K562 (cell line): ENCODE measurements around the gene LY6G6F. TPM values are rescaled to one million over a fixed set of nuclear protein-coding genes. Genes with fewer than 3 reads are reported as not detected.

ENCODE experiments used
- BCOR ChIP-seq: fragments of 450-650 bp; IDR thresholded peaks from 2 replicates; pipeline ENCODE4 v1.6.1; 2016
- CAMTA2 ChIP-seq: fragments of 250-450 bp; sonication (Bioruptor Pico); conservative IDR thresholded peaks from 2 replicates; pipeline ENCODE4 v1.5.1; 2022
- ERF ChIP-seq: fragments of 450-650 bp; formaldehyde crosslinking; IDR thresholded peaks from 2 replicates; pipeline ENCODE4 v1.4.0; 2020; ENCODE audit warnings: mild to moderate bottlenecking, mixed read lengths
- FOXM1 ChIP-seq, 2 experiments: fragments of 450-650 bp in 1 of 2; sonication (generic) in 1 of 2; formaldehyde crosslinking in 1 of 2; IDR thresholded peaks; 2 replicates each; pipeline versions ENCODE4 v1.6.1 to v1.9.0; 2017 to 2022; ENCODE audit warnings: low read depth in 2 of 2, mild to moderate bottlenecking in 2 of 2, missing genetic modification reagents in 1 of 2, moderate library complexity in 1 of 2
- HDGF ChIP-seq: fragments of 450-650 bp; IDR thresholded peaks from 2 replicates; pipeline ENCODE4 v1.6.1; 2016
- MTA1 ChIP-seq: fragments of 450-650 bp; IDR thresholded peaks from 2 replicates; pipeline ENCODE4 v1.6.1; 2017; ENCODE audit warnings: borderline replicate concordance
- SIN3B ChIP-seq: fragments of 450-650 bp; IDR thresholded peaks from 2 replicates; pipeline ENCODE4 v1.6.1; 2017; ENCODE audit warnings: low read depth, mild to moderate bottlenecking, moderate library complexity
- SNAPC5 ChIP-seq: fragments of 250-450 bp; sonication (Bioruptor Pico); IDR thresholded peaks from 2 replicates; pipeline ENCODE4 v1.8.0; 2021; ENCODE audit warnings: moderate library complexity, mild to moderate bottlenecking, inconsistent platforms
- SPI1 ChIP-seq: IDR thresholded peaks from 2 replicates; pipeline ENCODE4 v1.6.1; 2011; ENCODE audit warnings: low read depth, low read length, control low read depth, borderline replicate concordance
- SREBF2 ChIP-seq: sonication (generic); formaldehyde crosslinking; IDR thresholded peaks from 2 replicates; pipeline ENCODE4 v1.4.0; 2020; ENCODE audit warnings: mild to moderate bottlenecking, missing genetic modification reagents
- TGIF2 ChIP-seq: sonication (generic); formaldehyde crosslinking; IDR thresholded peaks from 2 replicates; pipeline ENCODE4 v1.8.1; 2022; ENCODE audit warnings: mild to moderate bottlenecking, missing genetic modification reagents, moderate library complexity
- XRCC5 ChIP-seq: fragments of 200-400 bp; formaldehyde crosslinking; IDR thresholded peaks from 2 replicates; pipeline ENCODE4 v1.6.1; 2017; ENCODE audit warnings: low read depth, mild to moderate bottlenecking, low read length
- ZNF239 ChIP-seq: fragments of 250-450 bp; sonication (Bioruptor Pico); IDR thresholded peaks from 2 replicates; pipeline ENCODE4 v1.4.0; 2020; ENCODE audit warnings: mild to moderate bottlenecking
- ZNF347 ChIP-seq: fragments of 450-650 bp; formaldehyde crosslinking; IDR thresholded peaks from 2 replicates; pipeline ENCODE4 v1.4.0; 2020; ENCODE audit warnings: low read depth, mild to moderate bottlenecking, moderate library complexity
- ZNF507 ChIP-seq: conservative IDR thresholded peaks from 2 replicates; pipeline ENCODE4 v1.6.1; 2017; ENCODE audit warnings: missing genetic modification characterization, missing compliant biosample characterization
- ZNF551 ChIP-seq: fragments of 250-450 bp; sonication (Bioruptor Pico); IDR thresholded peaks from 2 replicates; pipeline ENCODE4 v1.5.0; 2021; ENCODE audit warnings: mild to moderate bottlenecking, moderate library complexity
- polyA plus RNA-seq, 8 experiments: library from polyadenylated mRNA; depleted of rRNA in 4 of 8; stranded (reverse) in 5 of 8; unstranded in 3 of 8; fragments of >200 nt; fragmentation: Nextera tagmentation in 2 of 8; fragmentation: Illumina TruSeq in 1 of 8; extraction: Ambion mirVana in 2 of 8; extraction: Trizol in 1 of 8; gene quantifications; 2 replicates each; pipeline versions ENCODE4 v1.2.1 to v1.2.3, GENCODE V29; 2011 to 2014; ENCODE audit warnings: inconsistent platforms in 1 of 8, missing spikeins in 1 of 8
- total RNA-seq, 7 experiments: library from RNA; depleted of rRNA in 6 of 7; stranded (reverse); fragments of >200 nt in 6 of 7; fragmentation: Illumina TruSeq in 2 of 7; extraction: Trizol in 2 of 7; gene quantifications; 2 replicates each; pipeline versions ENCODE4 v1.2.1 to v1.2.3, GENCODE V29; 2011 to 2021; ENCODE audit warnings: low replicate concordance in 1 of 7
- TF ChIP-seq, protein P1 (sequence below): fragments of 250-450 bp; sonication (Bioruptor Pico); IDR thresholded peaks from 2 replicates; pipeline ENCODE4 v1.4.0; 2020
- TF ChIP-seq, protein P2 (sequence below), 2 experiments: IDR thresholded peaks; 2 replicates each; pipeline ENCODE4 v1.6.1; 2012; ENCODE audit warnings: improper control_type of control experiment in 2 of 2, low read depth in 2 of 2, low read length in 2 of 2, borderline replicate concordance in 1 of 2
- TF ChIP-seq, protein P3 (sequence below): fragments of 450-650 bp; IDR thresholded peaks from 2 replicates; pipeline ENCODE4 v1.6.1; 2016; ENCODE audit warnings: antibody characterized with exemption
- TF ChIP-seq, protein P4 (sequence below), 2 experiments: fragments of 450-650 bp in 1 of 2; sonication (generic) in 1 of 2; formaldehyde crosslinking in 1 of 2; IDR thresholded peaks in 1 of 2; conservative IDR thresholded peaks in 1 of 2; 2 replicates each; pipeline versions ENCODE4 v1.6.1 to v1.8.1; 2016 to 2023; ENCODE audit warnings: mild to moderate bottlenecking in 2 of 2, moderate library complexity in 2 of 2, inconsistent platforms in 1 of 2, missing genetic modification reagents in 1 of 2

LY6G6F gene
- total and polyA plus RNA-seq, 9 of the 15 experiments (the other 6 are each of a cell fraction or from before 2014, with no cell fraction given) = 0.14 to 0.50 (median 0.28) TPM; not detected in 2

DNA sequence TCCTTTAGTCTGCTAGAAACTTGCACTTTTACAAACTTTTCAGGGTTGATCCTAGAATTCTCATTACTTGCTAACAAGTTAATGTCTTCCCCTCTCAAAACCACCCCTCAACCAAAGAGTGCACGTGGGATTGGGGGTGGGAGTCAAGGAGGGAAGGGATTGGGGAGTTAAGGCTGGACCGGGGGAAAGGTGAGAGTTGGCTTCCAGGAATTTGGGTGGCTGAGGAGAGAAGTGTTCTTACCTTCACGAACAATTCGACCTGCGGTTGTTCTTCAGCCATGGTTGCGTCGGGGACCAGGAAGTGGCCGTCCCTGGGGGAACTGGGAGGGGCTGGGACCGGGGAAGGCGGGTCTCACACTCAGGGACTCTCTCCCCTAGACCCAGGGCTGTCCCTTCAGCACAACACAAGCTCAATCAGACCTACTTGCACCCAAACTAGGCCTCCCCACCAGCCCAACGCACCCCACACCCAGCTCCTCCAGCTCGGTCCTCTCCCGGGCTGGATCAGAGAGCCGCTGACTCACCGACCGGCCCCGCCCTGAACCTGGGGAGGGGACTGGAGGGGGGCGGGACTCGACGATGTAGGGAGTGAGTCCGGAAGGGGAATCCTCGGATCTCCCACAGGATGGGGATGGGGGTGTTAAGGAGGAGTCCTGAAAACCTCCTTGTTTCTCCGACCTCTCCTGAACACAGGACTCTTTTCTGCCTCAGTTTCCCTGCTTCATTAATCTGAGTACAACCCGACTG, 29.5 kb downstream of the LY6G6F start, which contains the start of gene CLIC1 (continued):
- TF ChIP-seq ZNF347 (CRISPR knock-in tag) (no peak), ZNF551 (CRISPR knock-in tag) (no peak), SPI1 (peak; percentile 66; the same call in 1 of the 2 replicates), BCOR (peak; percentile 91; the same call in 1 of the 2 replicates), XRCC5 (no peak; the same call in 1 of the 2 replicates), SNAPC5 (CRISPR knock-in tag) (no peak), CAMTA2 (CRISPR knock-in tag) (0 out of 2 replicates have a peak, but pooled peaks have one; percentile 9), FOXM1 (IDR thresholded peaks at IDR 0.05; ENCODE audit: low read depth) (no peak), FOXM1 (CRISPR knock-in tag; IDR thresholded peaks at IDR 0.05; ENCODE audit: low read depth) (peak; percentile 57), ZNF507 (tag) (no peak), HDGF (no peak), MTA1 (0 out of 2 replicates have a peak, but pooled peaks have one; percentile 39), ERF (CRISPR knock-in tag) (peak; percentile 60; the same call in 1 of the 2 replicates), TGIF2 (CRISPR knock-in tag) (no peak), SIN3B (no peak), ZNF239 (no peak), SREBF2 (no peak)
- TF ChIP-seq, protein P1, sequence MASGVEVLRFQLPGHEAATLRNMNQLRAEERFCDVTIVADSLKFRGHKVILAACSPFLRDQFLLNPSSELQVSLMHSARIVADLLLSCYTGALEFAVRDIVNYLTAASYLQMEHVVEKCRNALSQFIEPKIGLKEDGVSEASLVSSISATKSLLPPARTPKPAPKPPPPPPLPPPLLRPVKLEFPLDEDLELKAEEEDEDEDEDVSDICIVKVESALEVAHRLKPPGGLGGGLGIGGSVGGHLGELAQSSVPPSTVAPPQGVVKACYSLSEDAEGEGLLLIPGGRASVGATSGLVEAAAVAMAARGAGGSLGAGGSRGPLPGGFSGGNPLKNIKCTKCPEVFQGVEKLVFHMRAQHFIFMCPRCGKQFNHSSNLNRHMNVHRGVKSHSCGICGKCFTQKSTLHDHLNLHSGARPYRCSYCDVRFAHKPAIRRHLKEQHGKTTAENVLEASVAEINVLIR (CRISPR knock-in tag) = no peak
- TF ChIP-seq, protein P2, sequence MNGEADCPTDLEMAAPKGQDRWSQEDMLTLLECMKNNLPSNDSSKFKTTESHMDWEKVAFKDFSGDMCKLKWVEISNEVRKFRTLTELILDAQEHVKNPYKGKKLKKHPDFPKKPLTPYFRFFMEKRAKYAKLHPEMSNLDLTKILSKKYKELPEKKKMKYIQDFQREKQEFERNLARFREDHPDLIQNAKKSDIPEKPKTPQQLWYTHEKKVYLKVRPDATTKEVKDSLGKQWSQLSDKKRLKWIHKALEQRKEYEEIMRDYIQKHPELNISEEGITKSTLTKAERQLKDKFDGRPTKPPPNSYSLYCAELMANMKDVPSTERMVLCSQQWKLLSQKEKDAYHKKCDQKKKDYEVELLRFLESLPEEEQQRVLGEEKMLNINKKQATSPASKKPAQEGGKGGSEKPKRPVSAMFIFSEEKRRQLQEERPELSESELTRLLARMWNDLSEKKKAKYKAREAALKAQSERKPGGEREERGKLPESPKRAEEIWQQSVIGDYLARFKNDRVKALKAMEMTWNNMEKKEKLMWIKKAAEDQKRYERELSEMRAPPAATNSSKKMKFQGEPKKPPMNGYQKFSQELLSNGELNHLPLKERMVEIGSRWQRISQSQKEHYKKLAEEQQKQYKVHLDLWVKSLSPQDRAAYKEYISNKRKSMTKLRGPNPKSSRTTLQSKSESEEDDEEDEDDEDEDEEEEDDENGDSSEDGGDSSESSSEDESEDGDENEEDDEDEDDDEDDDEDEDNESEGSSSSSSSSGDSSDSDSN (IDR thresholded peaks at IDR 0.05; ENCODE audit: borderline replicate concordance in 1 of 2, low read depth in 2 of 2, low read length in 2 of 2) = peak in 1 of 2 experiments; percentile 83; a peak in 3 of 4 replicates
- TF ChIP-seq, protein P3, sequence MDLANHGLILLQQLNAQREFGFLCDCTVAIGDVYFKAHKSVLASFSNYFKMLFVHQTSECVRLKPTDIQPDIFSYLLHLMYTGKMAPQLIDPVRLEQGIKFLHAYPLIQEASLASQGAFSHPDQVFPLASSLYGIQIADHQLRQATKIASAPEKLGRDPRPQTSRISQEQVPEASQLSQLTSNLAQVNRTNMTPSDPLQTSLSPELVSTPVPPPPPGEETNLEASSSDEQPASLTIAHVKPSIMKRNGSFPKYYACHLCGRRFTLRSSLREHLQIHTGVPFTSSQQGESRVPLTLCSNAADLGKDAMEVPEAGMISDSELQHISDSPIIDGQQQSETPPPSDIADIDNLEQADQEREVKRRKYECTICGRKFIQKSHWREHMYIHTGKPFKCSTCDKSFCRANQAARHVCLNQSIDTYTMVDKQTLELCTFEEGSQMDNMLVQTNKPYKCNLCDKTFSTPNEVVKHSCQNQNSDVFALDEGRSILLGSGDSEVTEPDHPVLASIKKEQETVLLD = 0 out of 2 replicates have a peak, but pooled peaks have one; percentile 16
- TF ChIP-seq, protein P4, sequence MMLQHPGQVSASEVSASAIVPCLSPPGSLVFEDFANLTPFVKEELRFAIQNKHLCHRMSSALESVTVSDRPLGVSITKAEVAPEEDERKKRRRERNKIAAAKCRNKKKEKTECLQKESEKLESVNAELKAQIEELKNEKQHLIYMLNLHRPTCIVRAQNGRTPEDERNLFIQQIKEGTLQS (IDR thresholded peaks at IDR 0.05) = no peak
- TF ChIP-seq, protein P4 (CRISPR knock-in tag; conservative IDR thresholded peaks at IDR 0.05) = peak; percentile 76
